C1 segment of cervical spinal cord (tissue), 14 donors: ENCODE data around the gene TTC1.
A peak's percentile ranks its signal among the peaks of the same experiment; 100 is the strongest.
"Not testable (repeated sequence)": the region's sequence is repeated elsewhere in the genome, so short reads cannot be mapped to it uniquely, and the experiment has no call there.

Experiments
- DNase-seq, 14 donors: peaks; one replicate each; lab custom pipeline; 2025; lab: John Stamatoyannopoulos, UW

Gene TTC1

DNA sequence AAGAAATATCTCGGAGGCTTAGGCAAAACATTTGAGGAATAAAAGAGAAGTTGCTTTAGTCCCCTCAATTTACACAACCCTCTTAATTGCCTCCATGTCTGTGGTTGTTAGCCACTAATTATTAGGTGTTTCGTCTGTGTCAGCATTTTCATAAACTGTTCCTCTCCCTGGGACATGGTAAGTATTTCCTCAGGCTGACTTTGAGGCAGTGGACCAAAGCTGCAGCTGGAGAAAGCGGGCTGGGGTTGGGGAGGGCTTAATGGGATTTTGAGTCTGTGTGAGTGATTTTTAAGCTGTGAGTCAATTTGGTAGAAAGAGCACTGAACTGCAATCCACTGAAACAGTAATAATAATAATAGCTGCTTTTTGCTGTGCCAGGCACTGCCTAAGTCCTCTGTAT lies 13.0 kb upstream of the TTC1 start:
- DNase-seq, result no peak

DNA sequence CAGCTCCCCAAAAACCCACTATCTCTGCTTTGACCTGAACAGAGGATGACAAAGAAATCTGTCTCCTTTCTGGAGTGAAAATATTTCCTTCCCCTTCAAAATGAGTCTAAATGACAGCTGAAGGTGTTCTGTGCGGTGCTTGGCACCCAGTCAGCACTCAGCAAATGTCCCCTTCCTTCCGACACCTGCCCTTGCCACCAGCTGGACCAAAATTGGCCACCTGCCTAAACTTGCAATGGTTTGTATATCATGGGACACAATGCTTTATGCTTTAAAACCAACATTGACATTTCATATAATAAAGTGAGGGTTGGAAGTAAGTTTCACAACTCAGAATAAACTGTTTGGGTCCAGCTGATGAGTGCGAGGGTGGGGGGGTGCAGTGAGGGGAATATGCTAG lies 7.5 kb upstream of the TTC1 start:
- no peak for DNase-seq

DNA sequence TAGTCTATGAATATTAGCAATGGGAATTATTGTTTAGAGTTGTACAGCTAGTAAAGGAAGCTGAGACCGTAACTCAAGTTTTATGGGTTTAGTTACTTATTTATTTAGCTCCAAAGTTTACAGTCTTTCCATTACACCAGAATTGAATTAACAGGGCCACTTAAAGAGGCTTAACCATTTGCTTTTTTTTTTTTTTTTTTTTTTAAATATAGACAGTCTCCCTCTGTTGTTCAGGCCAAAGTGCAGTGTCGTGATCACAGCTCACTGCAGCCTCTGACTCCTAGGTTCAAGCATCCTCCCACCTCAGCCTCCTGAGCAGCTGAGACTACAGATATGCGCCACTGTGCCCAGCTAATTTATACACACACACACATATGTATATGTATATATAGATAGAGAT lies 1.4 kb upstream of the TTC1 start:
- DNase-seq, result no peak

DNA sequence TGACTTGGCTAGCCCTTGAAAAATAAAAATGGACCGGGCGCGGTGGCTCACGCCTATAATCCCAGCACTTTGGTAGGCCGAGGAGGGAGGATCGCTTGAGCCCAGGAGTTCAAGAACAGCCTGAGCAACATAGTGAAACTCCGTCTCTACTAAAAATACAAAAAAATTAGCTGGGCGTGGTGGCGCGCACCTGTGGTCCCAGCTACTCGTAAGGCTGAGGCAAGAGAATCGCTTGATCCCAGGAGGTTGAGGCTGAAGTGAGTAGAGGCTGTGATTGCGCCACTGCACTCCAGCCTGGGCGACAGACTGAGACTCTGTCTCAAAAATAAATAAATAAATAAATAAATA lies 436 bp upstream of the TTC1 start:
- peak in 1 of 14 donors; percentile 40 for DNase-seq

DNA sequence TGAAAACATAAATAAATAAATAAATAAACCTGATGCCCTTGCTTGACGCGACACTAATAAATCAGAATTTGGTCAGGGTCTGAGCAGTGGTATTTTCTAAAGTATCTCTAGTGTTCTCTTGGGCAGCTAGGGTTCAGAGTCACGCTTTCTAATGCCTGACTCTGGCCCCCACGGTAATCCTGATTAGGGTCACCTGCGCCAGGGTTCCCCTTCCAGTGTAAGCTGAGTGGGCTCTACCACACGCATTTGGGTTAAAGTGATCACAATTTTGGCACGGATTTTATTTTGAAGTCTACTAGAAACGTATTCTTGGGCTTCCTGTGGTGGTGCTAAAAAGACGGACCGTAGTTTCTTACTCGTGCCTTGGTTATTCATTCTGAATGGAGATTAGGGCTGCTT lies 651 bp downstream of the TTC1 start:
- no peak for DNase-seq

DNA sequence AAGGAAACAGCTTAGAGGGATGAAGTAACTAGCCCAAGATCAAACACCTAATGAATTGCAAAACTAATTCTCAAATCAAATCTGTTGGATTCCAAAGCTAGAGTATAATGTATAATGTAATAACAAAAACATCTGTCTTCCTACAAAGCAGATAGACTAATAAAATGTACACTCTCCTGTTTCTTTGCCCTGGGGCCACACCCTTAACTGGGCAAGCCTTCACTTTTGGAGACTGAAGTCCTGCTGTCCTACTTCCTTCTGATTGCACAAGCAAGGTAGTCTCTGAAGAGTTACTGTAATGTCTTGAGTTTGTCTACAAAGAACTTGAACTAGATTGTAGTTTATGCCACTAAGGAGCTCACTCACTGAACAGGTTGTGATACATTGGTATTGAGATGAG lies 2.5 kb downstream of the TTC1 start:
- no peak for DNase-seq

DNA sequence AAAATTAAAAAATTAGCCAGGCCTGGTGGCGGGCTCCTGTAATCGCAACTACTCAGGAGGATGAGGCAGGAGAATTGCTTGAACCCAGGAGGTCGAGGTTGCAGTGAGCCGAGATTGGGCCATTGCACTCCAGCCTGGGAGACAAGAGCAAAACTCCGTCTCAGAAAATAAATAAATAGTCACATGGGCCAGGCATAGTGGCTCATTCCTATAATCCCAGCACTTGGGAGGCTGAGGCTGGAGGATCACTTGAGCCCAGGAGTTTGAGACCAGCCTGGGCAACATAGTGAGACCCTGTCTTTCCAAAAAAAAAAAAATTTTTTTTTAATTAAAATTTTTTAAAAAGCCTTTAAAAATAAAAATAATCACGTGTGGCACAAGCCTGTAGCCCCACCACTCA lies 5.3 kb downstream of the TTC1 start:
- not testable (repeated sequence) for DNase-seq

DNA sequence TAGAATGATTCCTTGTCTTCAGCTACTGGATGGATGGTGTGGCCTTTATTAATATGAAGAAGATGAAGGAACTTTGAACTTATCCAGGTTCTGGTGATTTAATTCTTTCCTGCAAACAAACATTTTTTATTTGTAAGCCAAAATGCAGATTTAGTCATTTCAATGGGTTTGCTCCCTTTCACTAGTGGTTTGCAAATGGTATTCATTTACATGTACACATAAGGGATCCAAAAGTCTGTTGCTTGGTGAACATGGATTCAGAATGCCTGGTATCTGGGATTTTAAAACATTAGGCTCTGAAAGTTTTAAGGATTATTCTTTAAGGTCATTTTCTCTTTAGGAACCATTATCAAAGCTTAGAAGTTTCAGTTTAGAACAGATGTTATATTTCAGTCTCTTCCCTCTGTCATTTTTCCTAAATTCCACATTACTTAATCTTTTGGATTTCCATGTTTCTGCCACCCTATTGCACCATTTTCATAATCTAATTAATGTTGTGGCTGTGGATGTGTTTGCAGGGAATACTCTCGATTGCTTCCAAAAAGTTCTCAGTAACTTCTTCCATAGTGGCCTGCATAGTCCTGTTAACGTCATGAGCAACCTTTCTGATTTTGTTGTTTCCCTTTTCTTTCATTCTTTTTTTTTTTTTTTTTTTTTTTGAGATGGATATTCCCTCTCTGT lies 10.1 kb downstream of the TTC1 start:
- no peak for DNase-seq

DNA sequence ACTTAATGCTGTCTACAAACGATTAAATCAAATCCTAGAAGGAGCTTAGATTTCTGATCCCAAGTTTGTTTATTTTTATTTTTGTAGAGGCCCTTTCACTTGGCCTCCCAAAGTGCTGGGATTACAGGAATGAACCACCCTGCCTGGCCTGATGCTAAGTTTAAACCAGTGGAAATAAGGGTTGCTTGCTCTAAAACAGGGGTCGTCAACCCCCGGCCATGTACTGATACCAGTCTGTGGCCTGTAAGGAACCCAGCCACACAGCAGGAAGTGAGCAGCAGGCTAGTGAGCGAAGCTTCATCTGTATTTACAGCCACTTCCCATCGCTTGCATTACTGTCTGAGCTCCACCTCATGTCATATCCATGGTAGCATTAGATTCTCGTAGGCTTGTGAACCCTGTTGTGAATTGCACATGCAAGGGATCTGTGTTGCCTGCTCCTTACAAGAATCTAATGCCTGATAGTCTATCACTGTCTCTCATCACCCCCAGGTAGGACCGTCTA lies 11.4 kb downstream of the TTC1 start:
- no peak for DNase-seq

DNA sequence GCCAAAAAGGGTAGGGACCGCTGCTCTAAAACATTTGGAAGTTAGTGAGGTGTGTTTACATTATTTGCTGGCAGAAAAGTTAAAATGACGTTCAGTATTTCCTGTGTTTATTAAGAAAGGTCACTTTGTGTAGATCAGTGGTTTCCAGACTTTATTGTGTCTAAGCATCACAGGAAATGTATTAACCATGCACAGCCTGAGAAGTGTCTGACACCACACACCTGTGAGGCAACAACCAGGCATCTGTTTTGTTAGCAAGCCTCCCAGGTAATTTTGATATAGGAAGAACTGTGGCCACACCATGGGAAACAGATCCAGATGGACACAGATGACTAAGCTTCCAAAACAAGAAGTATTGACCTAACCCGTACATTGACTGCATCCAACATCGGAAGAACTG lies 12.0 kb downstream of the TTC1 start:
- no peak for DNase-seq

DNA sequence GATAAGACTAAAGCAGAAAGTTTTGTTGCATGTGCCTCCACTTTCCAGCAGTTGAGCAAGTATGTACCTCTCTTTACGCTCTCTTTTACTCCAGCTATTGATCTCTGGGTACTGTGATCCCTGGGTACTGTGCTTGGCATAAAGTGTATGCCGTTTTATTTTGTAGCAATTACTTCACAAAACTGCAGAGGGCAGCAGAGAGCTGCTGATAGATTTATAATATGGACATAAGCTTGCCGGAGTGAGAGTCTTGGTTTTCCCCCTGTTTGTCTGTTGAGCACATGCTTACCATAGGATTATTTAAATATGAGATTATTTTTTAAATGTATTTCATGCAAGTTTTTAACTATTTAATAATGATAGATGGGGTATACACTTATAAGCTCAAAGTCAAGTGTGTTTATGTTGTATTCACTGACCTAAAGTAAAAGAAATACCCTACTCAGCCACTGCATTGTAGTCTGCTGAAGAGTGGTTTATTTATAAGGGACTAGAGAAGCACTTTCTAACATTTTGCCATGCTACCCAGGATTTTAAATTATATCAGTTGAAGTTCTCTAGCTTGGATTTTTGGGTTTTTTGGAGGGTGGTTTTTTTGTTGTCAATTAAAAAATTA lies 13.0 kb downstream of the TTC1 start:
- peak in 7 of 14 donors; percentile 6 to 72 (median 19) for DNase-seq

DNA sequence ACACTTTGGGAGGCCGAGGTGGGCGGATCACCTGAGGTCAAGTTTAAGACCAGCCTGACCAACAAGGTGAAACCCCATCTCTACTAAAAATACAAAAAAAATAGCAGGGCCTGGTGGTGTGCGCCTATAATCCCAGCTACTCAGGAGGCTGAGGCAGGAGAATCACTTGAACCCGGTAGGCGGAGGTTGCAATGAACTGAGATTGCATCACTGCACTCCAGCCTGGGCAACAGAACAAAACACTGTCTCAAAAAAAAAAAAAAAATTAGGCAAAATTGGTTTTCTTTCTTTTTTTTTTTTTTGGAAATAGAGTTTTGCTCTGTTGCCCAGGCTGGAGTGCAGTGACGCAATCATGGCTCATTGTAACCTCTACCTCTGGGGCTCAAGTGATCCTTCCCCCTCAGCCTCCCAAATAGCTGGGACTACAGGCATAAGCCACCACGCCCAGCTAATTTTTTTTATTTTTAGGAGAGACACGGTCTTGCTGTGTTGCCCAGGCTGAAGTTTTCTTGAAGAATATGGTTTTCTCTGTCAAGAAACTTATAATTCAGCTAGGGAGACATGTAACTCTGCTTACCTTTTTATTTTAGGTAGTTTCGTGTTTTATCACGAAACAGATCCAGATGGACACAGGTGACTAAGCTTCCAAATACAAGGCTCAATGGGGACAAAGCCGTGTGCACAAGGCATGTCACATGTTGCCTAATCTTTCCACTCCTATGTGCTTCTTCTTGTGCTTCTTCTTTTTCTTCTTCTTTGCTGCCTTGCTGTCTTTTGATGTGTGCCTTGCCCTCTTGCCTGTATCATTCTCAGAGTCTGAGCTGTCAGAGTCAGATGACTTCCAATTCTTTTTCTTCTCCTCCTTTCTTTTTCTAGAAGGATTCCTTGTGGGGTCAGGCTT lies 14.3 kb downstream of the TTC1 start:
- DNase-seq, result no peak

DNA sequence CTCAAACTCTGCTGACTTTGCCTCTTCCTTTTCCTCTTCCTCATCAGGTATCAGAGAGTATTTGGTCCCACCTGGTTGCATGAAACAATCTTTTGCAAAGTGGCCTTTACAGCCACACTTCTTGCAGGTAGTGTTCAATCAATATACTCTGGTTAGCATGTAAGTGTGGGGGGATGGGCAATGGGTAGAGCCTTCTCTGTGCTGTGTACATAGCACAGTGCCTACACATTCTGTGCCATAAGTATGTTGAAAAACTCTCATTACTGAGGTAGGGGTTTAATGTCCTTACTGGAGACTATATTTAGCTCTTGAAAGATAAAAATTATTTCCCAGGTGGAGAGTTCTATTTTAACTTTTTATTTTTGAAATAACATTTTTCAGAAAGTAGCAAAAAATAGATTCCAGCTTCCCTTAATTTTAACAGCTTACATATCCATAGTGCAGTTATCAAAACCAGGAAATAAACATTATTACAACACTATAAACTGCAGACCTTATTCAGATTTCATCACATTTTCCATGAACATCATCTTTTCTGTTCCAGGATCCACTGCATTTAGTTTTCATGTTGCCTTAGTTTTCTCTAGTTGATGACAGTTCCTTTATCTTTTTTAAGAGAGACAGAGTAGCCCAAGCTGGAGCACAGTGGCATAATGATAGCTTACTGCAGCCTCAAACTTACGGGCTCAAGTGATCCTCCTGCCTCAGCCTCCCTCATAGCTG lies 15.1 kb downstream of the TTC1 start:
- DNase-seq, result no peak

DNA sequence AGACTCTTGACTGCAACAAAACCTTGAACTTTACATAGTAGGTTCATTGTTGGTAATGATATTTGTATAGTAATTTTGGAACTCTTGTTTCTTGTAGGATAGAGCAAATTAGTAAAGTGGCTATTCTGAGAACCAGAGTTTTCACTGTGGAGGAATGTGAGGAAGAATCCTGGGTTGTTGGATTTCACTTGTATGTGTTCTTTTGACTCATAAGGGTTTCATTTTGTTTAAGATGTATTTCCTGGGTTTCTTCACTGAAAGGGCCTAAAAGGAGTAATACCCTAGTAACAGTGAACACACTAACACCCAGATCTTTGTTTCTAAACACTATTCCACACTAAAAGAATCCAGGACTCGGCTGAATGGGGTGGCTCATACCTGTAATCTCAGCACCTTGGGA lies 20.1 kb downstream of the TTC1 start:
- DNase-seq, result no peak

DNA sequence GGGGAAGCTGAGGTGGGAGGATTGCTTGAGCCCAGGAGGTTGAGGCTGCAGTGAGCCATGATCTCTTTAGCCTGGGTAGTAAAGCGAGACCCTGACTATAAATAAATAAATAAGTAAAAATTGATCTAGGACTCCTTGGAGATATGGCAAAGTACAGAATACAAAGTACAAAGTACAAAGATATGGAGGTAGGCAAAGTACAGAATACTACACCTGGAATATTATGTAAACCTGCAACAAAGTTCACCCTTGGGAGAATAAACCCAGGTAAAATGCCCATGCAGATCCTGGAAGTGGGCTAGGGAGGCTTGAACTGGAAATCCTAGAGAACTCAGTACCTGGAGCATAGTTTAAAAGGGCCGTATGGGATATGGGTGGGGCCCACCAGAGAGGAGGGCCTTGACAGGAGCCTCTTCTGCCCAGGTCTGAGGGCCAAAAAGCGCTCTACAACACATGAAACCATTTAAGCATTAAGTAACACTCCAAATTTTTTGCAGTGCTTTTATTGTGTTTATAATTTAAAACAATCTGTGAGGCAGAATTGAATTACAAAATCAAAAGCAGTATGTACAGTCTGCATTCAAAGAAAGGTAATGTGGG lies 20.7 kb downstream of the TTC1 start:
- no peak for DNase-seq

DNA sequence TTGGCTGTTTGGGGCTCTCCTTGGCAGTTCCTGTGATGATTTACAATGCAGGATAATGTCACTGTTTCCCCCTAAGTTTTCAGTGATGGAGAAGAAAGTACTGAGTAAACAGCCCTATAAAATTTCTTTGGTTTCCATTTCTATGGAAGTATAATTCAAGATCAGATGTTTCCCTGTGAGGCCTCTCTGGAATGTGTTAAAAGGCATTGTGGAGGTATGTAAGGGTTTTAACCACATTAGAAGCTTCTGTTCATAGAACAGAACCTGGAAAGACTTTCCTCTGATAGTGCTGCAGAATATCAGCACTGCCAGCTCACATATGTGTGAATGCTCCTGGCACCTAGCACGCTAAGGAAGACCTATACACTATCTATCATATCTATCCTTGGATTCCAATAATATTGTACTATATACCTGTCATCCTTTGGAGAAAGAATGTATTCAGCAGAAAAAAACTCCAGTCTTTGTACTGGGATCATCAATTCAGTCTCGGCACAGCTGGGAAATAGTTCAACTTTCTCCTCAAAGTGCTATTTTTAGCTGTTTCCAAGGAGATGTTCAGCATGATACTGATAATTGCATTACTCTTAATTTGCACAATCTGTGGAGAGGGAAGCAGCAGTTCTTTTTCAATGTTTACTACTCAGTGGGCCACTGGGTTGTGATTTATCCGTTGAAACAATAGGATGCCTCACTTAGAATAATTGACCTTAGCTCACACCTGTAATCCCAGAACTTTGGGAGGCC lies 21.9 kb downstream of the TTC1 start:
- DNase-seq, result no peak

DNA sequence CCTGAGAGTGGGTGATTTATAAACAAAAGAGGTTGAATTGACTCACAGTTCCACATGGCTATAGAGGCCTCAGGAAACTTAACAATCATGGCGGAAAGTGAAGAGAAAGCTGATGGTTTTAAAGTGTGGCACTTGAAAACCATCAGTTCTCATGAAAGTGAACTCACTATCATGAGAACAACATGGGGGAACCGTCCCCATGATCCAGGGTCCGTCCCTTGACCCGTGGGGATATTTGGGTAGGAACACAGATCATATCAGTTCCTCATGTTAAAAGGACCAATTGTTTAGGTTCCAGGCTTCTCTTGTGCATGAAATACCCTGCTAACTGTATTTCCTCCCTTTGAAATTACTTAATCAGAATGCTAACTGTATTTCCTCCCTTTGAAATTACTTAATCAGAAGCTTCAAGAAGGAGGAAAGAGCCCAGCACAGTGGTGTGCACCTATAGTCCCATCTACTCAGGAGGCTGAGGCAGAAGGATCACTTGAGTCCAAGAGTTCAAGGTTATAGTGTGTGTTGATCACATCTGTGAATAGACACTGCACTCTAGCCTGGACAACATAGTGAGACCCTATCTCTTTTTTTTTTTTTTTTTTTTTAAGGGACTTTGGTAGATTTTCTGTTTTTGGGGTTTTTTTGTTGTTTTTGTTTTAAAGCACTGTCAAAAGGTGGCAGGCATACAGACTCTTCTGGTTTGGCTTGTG lies 24.8 kb downstream of the TTC1 start:
- DNase-seq, result no peak

DNA sequence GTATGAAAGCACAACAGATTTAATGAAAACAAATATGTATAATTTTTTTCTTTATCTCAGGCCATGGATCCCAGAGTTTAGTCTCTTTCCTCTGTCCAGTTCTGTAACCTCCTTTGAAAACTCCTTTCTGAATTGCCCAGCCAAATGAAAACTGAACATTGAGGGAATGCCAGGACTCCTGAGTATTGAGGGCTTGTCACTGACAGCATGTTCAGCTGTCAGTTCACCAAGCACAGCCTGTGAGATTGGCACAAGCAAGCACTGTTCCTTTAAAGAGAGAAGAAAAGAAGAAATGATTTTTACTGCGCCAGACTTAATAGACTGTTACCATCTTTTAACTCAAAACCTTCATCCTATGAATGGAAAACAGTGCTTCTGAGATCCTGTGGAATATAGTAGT lies 27.3 kb downstream of the TTC1 start:
- peak in 1 of 14 donors; percentile 94 for DNase-seq

DNA sequence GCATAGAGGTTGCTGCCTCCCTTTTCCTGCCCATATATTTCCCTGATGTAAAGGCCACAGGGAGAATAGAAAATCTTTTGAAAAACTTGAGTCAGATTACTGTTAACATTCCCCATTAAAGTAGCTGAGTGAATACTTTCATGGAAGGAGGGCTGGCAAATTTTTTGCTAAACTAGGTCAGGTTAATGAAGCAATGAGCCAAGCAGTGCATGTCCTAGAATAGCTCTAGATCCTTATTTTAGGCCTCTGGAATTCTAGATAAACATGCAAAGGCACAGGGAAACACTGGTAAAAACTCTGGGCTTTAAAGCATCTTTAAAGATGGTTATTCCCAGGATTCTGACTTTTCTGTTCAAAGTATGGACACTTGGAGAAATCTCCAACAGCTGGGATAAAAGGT lies 27.9 kb downstream of the TTC1 start:
- peak in 1 of 14 donors; percentile 86 for DNase-seq

DNA sequence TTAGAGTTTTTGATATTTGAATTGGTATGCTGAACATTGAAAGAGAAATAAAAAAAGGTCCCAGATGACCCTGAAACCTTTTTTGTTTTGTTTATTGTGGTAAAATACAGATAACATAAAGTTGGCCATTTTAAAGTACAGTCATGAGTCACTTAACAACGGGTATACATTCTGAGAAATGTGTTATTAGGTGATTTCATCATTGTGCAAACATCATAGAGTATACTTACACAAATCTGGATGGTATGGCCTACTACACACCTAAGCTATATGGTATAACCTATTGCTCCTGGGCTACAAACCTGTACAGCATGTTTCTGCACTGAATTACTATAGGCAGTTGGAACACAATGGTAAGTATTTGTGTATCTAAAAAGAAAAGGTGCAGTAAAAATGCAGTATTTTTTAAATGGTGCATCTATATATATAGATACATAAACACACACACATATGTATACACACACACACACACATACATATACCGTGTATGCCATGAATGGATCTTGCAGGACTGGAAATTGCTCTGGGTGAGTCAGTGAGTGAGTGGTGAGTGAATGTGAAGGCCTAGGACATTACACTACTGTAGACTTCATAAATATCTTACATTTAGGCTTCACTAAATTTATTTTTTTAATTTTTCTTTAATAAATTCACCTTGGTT lies 31.0 kb downstream of the TTC1 start:
- DNase-seq, result no peak
